ENCODE measurements around the gene ITFG2.
A peak's percentile ranks its signal among the peaks of the same experiment; 100 is the strongest.
"Not testable (repeated sequence)": the region's sequence is repeated elsewhere in the genome, so short reads cannot be mapped to it uniquely, and the experiment has no call there.

ITFG2 gene

GRCh38 chr12:2812290-2813213 lies at the start of gene ITFG2:
Gene ITFG2, plus strand, starts transcription at chr12:2812668. Its CDS starts 93 bp downstream, at chr12:2812761.
- peak; percentile 86 to 90 for DNase-seq (ENCODE audit: low read depth in 1 of 2, low spot score in 1 of 2)

- no peak for DNase-seq (ENCODE audit: low read depth in 1 of 2, low spot score in 1 of 2)
Observed at GRCh38 chr12:2764398-2764797, 48.1 kb upstream of the ITFG2 start.

GRCh38 chr12:2765052-2765451 lies 47.4 kb upstream of the ITFG2 start:
- no peak for DNase-seq (ENCODE audit: low read depth in 1 of 2, low spot score in 1 of 2)

- DNase-seq (ENCODE audit: low read depth in 1 of 2, low spot score in 1 of 2), result no peak
Observed at GRCh38 chr12:2765608-2766007, 46.9 kb upstream of the ITFG2 start.

- DNase-seq (ENCODE audit: low read depth in 1 of 2, low spot score in 1 of 2), result no peak
Observed at GRCh38 chr12:2768224-2768961, 44.1 kb upstream of the ITFG2 start.

- no peak for DNase-seq (ENCODE audit: low read depth in 1 of 2, low spot score in 1 of 2)
Observed at GRCh38 chr12:2769866-2770533, 42.5 kb upstream of the ITFG2 start.

GRCh38 chr12:2770544-2770943 lies 41.9 kb upstream of the ITFG2 start:
- DNase-seq (ENCODE audit: low read depth in 1 of 2, low spot score in 1 of 2), result not testable (repeated sequence)

- no peak for DNase-seq (ENCODE audit: low read depth in 1 of 2, low spot score in 1 of 2)
Observed at GRCh38 chr12:2772370-2772769, 40.1 kb upstream of the ITFG2 start.

- DNase-seq (ENCODE audit: low read depth in 1 of 2, low spot score in 1 of 2), result no peak
Observed at GRCh38 chr12:2773199-2773875, 39.1 kb upstream of the ITFG2 start.

GRCh38 chr12:2775431-2775830 lies 37.0 kb upstream of the ITFG2 start:
- no peak for DNase-seq (ENCODE audit: low read depth in 1 of 2, low spot score in 1 of 2)

GRCh38 chr12:2776129-2776806 lies 36.2 kb upstream of the ITFG2 start:
- DNase-seq (ENCODE audit: low read depth in 1 of 2, low spot score in 1 of 2), result no peak

- no peak for DNase-seq (ENCODE audit: low read depth in 1 of 2, low spot score in 1 of 2)
Observed at GRCh38 chr12:2779281-2779680, 33.2 kb upstream of the ITFG2 start.

GRCh38 chr12:2783936-2784600 lies 28.4 kb upstream of the ITFG2 start:
- peak in 1 of 2 donors; percentile 18 for DNase-seq (ENCODE audit: low read depth in 1 of 2, low spot score in 1 of 2)

GRCh38 chr12:2785017-2785416 lies 27.5 kb upstream of the ITFG2 start:
- no peak for DNase-seq (ENCODE audit: low read depth in 1 of 2, low spot score in 1 of 2)

GRCh38 chr12:2791089-2791488 lies 21.4 kb upstream of the ITFG2 start:
- no peak for DNase-seq (ENCODE audit: low read depth in 1 of 2, low spot score in 1 of 2)

GRCh38 chr12:2792671-2793500 lies 19.6 kb upstream of the ITFG2 start:
- no peak for DNase-seq (ENCODE audit: low read depth in 1 of 2, low spot score in 1 of 2)

- no peak for DNase-seq (ENCODE audit: low read depth in 1 of 2, low spot score in 1 of 2)
Observed at GRCh38 chr12:2793561-2793960, 18.9 kb upstream of the ITFG2 start.

GRCh38 chr12:2794191-2794735 lies 18.2 kb upstream of the ITFG2 start:
- DNase-seq (ENCODE audit: low read depth in 1 of 2, low spot score in 1 of 2), result peak in 1 of 2 donors; percentile 17

Measured in activated T-helper 1 cell treated with anti-CD3 and anti-CD28 coated beads, Interleukin-2, amount 50 U/mL, for 16 hours (primary cell).